Left ventricle myocardium inferior (tissue), 1 donor: ENCODE results near the gene CH25H. TPM values are rescaled to one million over a fixed set of nuclear protein-coding genes. Genes with fewer than 3 reads are reported as not detected.

Experiments used
- DNase-seq: peaks from one replicate; pipeline ENCODE4 v3.0.0-alpha.2; 2020
- H3K27ac ChIP-seq: fragments of 200-600 bp; replicated peaks from 2 replicates; pipeline ENCODE4 v1.8.0; 2021
- H3K27me3 ChIP-seq: fragments of 200-600 bp; 2 replicates; pipeline ENCODE4 v1.8.0; 2021; ENCODE audit warnings: low read depth
- H3K36me3 ChIP-seq: fragments of 200-600 bp; 2 replicates; pipeline ENCODE4 v1.8.0; 2021
- H3K4me1 ChIP-seq: fragments of 200-600 bp; 2 replicates; pipeline ENCODE4 v1.8.0; 2021
- H3K4me3 ChIP-seq: fragments of 200-600 bp; 2 replicates; pipeline ENCODE4 v1.8.0; 2021; ENCODE audit warnings: mild to moderate bottlenecking, moderate library complexity
- H3K9me3 ChIP-seq: fragments of 200-600 bp; replicated peaks from 2 replicates; pipeline ENCODE4 v1.8.0; 2021
- CTCF ChIP-seq: fragments of 200-600 bp; IDR thresholded peaks from 2 replicates; pipeline ENCODE4 v1.8.0; 2021; ENCODE audit warnings: antibody characterized with exemption, mild to moderate bottlenecking, borderline replicate concordance
- intact Hi-C: fragments of 100-400 bp; cut with micrococcal nuclease; formaldehyde crosslinking; loops from one replicate; pipeline ENCODE4 v1.11.0; 2022
- total RNA-seq: library from RNA; stranded (reverse); fragmentation: NEBNext Ultra II Directional; extraction: Animal tissue kit (Norgen Biotek cat#: 25700); gene quantifications from one replicate; pipeline ENCODE4 v1.2.1, GENCODE V29; 2021
- donor health status: DM: no; HTN: yes; CAD: no; lungs with severe emphysema.

CH25H gene
- total RNA-seq, 1 donor from 2014 or later: 0.30 TPM

- Histone ChIP-seq H3K27ac (no peak overlapping the region), H3K4me1 (no peaks in the 10 kb centered on the region), H3K36me3 (no peaks in the 10 kb centered on the region), H3K4me3 (no peak overlapping the region), H3K9me3 (no peaks in the 10 kb centered on the region), H3K27me3 (no peaks in the 10 kb centered on the region)
- TF ChIP-seq CTCF: no peak
- intact Hi-C loops: no loop called here
- DNase-seq: no peak
Observed at GRCh38 chr10:89156161-89156835, 50.8 kb downstream of the CH25H start.

Other genes starting within 250 kb of the CH25H start
- gene FAS, start 216.5 kb downstream of the CH25H start, total RNA-seq: 3.7 TPM
- gene LIPA, start 44.5 kb upstream of the CH25H start, total RNA-seq: 12.8 TPM
- 4.5 TPM for gene IFIT2, start 94.7 kb upstream of the CH25H start, total RNA-seq
- gene IFIT3, start 120.7 kb upstream of the CH25H start, total RNA-seq: 6.9 TPM
- not detected for gene IFIT1B, start 170.7 kb upstream of the CH25H start, total RNA-seq
- gene IFIT1, start 185.3 kb upstream of the CH25H start, total RNA-seq: 31.0 TPM
- 7.4 TPM for gene IFIT5, start 207.3 kb upstream of the CH25H start, total RNA-seq